Measurements from ENCODE around the gene MRPL2. TPM values are rescaled to one million over a fixed set of nuclear protein-coding genes. Genes with fewer than 3 reads are reported as not detected.
"Not testable (repeated sequence)": the region's sequence is repeated elsewhere in the genome, so short reads cannot be mapped to it uniquely, and the experiment has no call there.

MRPL2 gene
- total RNA-seq, 1 donor from 2014 or later: 71.8 TPM

- DNase-seq (ENCODE audit: low spot score) (no peak), ATAC-seq (no peak)
Measured at GRCh38 chr6:43082806-43083655, 23.8 kb upstream of the MRPL2 start.

GRCh38 chr6:43081922-43082321, 22.7 kb upstream of the MRPL2 start:
- not testable (repeated sequence) for DNase-seq (ENCODE audit: low spot score); ATAC-seq

- ATAC-seq (no peak), DNase-seq (ENCODE audit: low spot score) (no peak)
Measured at GRCh38 chr6:43081043-43081442, 21.8 kb upstream of the MRPL2 start.

- no peak for DNase-seq (ENCODE audit: low spot score)
- ATAC-seq: no peak
Measured at GRCh38 chr6:43078691-43079090, 19.5 kb upstream of the MRPL2 start.

GRCh38 chr6:43077981-43078511, 18.8 kb upstream of the MRPL2 start:
- ATAC-seq (no peak), DNase-seq (ENCODE audit: low spot score) (no peak)

GRCh38 chr6:43077333-43077809, 18.1 kb upstream of the MRPL2 start:
- no peak for DNase-seq (ENCODE audit: low spot score)
- no peak for ATAC-seq

GRCh38 chr6:43076464-43077332, 17.5 kb upstream of the MRPL2 start:
- DNase-seq (ENCODE audit: low spot score) (no peak), ATAC-seq (no peak)

GRCh38 chr6:43075670-43076463, 16.6 kb upstream of the MRPL2 start, which contains the start of gene PTK7:
Gene PTK7 (plus strand): TSS chr6:43076314. CDS start chr6:43076489, 175 bp downstream.
- DNase-seq (ENCODE audit: low spot score): no peak
- peak; percentile 17 for ATAC-seq

GRCh38 chr6:43074847-43075669, 15.8 kb upstream of the MRPL2 start:
- no peak for DNase-seq (ENCODE audit: low spot score)
- peak; percentile 20 for ATAC-seq

- peak; percentile 50 for ATAC-seq
- no peak for DNase-seq (ENCODE audit: low spot score)
Measured at GRCh38 chr6:43070028-43070632, 10.9 kb upstream of the MRPL2 start.

GRCh38 chr6:43062818-43063217, 3.6 kb upstream of the MRPL2 start:
- DNase-seq (ENCODE audit: low spot score) (no peak), ATAC-seq (no peak)

GRCh38 chr6:43061861-43062260, 2.6 kb upstream of the MRPL2 start:
- ATAC-seq: no peak
- DNase-seq (ENCODE audit: low spot score): no peak

- ATAC-seq (no peak), DNase-seq (ENCODE audit: low spot score) (no peak)
Measured at GRCh38 chr6:43060755-43061633, 1.8 kb upstream of the MRPL2 start.

- ATAC-seq (peak; percentile 73), DNase-seq (ENCODE audit: low spot score) (peak; percentile 93)
Measured at GRCh38 chr6:43060034-43060754, 960 bp upstream of the MRPL2 start.

GRCh38 chr6:43058531-43058930, 703 bp downstream of the MRPL2 start:
- ATAC-seq (no peak), DNase-seq (ENCODE audit: low spot score) (no peak)

- DNase-seq (ENCODE audit: low spot score) (no peak), ATAC-seq (no peak)
Measured at GRCh38 chr6:43055966-43056365, 3.3 kb downstream of the MRPL2 start.

GRCh38 chr6:43054206-43054943, 4.9 kb downstream of the MRPL2 start:
- DNase-seq (ENCODE audit: low spot score): no peak
- ATAC-seq: peak; percentile 24

Measured in left lobe of liver (tissue), 2 donors.